K562 (cell line): ENCODE data around the gene TTC23L. TPM values are rescaled to one million over a fixed set of nuclear protein-coding genes. Genes with fewer than 3 reads are reported as not detected.

Source experiments
- ARID2 ChIP-seq: fragments of 450-650 bp; IDR thresholded peaks from 2 replicates; pipeline ENCODE4 v1.6.1; 2017; ENCODE audit warnings: antibody characterized with exemption, mild to moderate bottlenecking
- CREB5 ChIP-seq: fragments of 250-450 bp; sonication (Bioruptor Pico); IDR thresholded peaks from 2 replicates; pipeline ENCODE4 v1.5.0; 2020; ENCODE audit warnings: mild to moderate bottlenecking
- CREM ChIP-seq: IDR thresholded peaks from 2 replicates; pipeline ENCODE4 v1.6.1; 2014; ENCODE audit warnings: antibody characterized with exemption, low read depth
- CSDE1 ChIP-seq, 2 experiments: fragments of 450-650 bp; IDR thresholded peaks; 2 replicates each; pipeline ENCODE4 v1.6.1; 2016; ENCODE audit warnings: mild to moderate bottlenecking in 1 of 2
- DEAF1 ChIP-seq: fragments of 450-650 bp; formaldehyde crosslinking; IDR thresholded peaks from 2 replicates; pipeline ENCODE4 v1.4.0; 2020; ENCODE audit warnings: mild to moderate bottlenecking, moderate library complexity
- E2F1 ChIP-seq: sonication (generic); formaldehyde crosslinking; IDR thresholded peaks from 2 replicates; pipeline ENCODE4 v1.8.1; 2023; ENCODE audit warnings: mild to moderate bottlenecking, missing genetic modification reagents, moderate library complexity
- EHMT2 ChIP-seq: fragments of 450-650 bp; IDR thresholded peaks from 2 replicates; pipeline ENCODE4 v1.6.1; 2018; ENCODE audit warnings: antibody characterized with exemption
- FOS ChIP-seq: IDR thresholded peaks from 3 replicates; pipeline ENCODE4 v1.6.1; 2011; ENCODE audit not compliant: insufficient read length; ENCODE audit errors: extremely low read depth
- GABPB1 ChIP-seq: sonication (generic); formaldehyde crosslinking; IDR thresholded peaks from 2 replicates; pipeline ENCODE4 v1.8.0; 2022; ENCODE audit warnings: mild to moderate bottlenecking, missing genetic modification reagents
- KLF1 ChIP-seq: fragments of 450-650 bp; IDR thresholded peaks from 2 replicates; pipeline ENCODE4 v1.6.1; 2016; ENCODE audit warnings: missing genetic modification characterization, missing compliant biosample characterization
- MAFG ChIP-seq: fragments of 450-650 bp; conservative IDR thresholded peaks from 2 replicates; pipeline ENCODE4 v1.6.1; 2016; ENCODE audit warnings: missing genetic modification characterization, missing compliant biosample characterization
- MNT ChIP-seq, 2 experiments: fragments of 450-650 bp; conservative IDR thresholded peaks; 2 replicates each; pipeline ENCODE4 v1.6.1; 2017; ENCODE audit warnings: mild to moderate bottlenecking in 2 of 2, moderate library complexity in 2 of 2
- NEUROD1 ChIP-seq: fragments of 150-350 bp; IDR thresholded peaks from 2 replicates; pipeline ENCODE4 v1.6.1; 2014; ENCODE audit warnings: borderline replicate concordance, low read length, low read depth; ENCODE audit not compliant: partially characterized antibody
- NR2C1 ChIP-seq, 2 experiments: fragments of 450-650 bp; IDR thresholded peaks; 2 replicates each; pipeline ENCODE4 v1.6.1; 2017; ENCODE audit warnings: mild to moderate bottlenecking in 2 of 2, antibody characterized with exemption in 1 of 2, inconsistent platforms in 1 of 2, missing compliant biosample characterization in 1 of 2, missing genetic modification characterization in 1 of 2
- PHB2 ChIP-seq: fragments of 450-650 bp; IDR thresholded peaks from 2 replicates; pipeline ENCODE4 v1.6.1; 2017; ENCODE audit warnings: low read depth
- POLR2AphosphoS2 ChIP-seq: IDR thresholded peaks from 2 replicates; pipeline ENCODE4 v1.6.1; 2012; ENCODE audit warnings: low read length, improper control_type of control experiment
- POLR2B ChIP-seq: fragments of 450-650 bp; IDR thresholded peaks from 2 replicates; pipeline ENCODE4 v1.6.1; 2018; ENCODE audit warnings: low read depth; ENCODE audit not compliant: partially characterized antibody
- POLR3G ChIP-seq: IDR thresholded peaks from 2 replicates; pipeline ENCODE4 v1.6.1; 2011; ENCODE audit not compliant: insufficient read length, insufficient replicate concordance; ENCODE audit errors: extremely low read depth
- SMAD4 ChIP-seq: fragments of 250-450 bp; sonication (Bioruptor Pico); conservative IDR thresholded peaks from 2 replicates; pipeline ENCODE4 v1.8.0; 2021; ENCODE audit warnings: inconsistent platforms, mild to moderate bottlenecking, moderate library complexity
- SREBF1 ChIP-seq: fragments of 150-350 bp; IDR thresholded peaks from 2 replicates; pipeline ENCODE4 v1.6.1; 2014; ENCODE audit warnings: antibody characterized with exemption, low read depth, low read length, borderline replicate concordance
- ZNF3 ChIP-seq: fragments of 250-450 bp; sonication (Bioruptor Pico); IDR thresholded peaks from 2 replicates; pipeline ENCODE4 v1.5.0; 2021; ENCODE audit warnings: mild to moderate bottlenecking, moderate library complexity
- ZNF644 ChIP-seq: fragments of 200-800 bp; sonication (Bioruptor generic); IDR thresholded peaks from 2 replicates; pipeline ENCODE4 v1.6.1; 2016; ENCODE audit warnings: low read depth, missing genetic modification characterization, missing compliant biosample characterization
- ZNF75A ChIP-seq: fragments of 450-650 bp; formaldehyde crosslinking; IDR thresholded peaks from 2 replicates; pipeline ENCODE4 v1.4.0; 2020; ENCODE audit warnings: mild to moderate bottlenecking
- polyA plus RNA-seq, 8 experiments: library from polyadenylated mRNA; depleted of rRNA in 4 of 8; stranded (reverse) in 5 of 8; unstranded in 3 of 8; fragments of >200 nt; fragmentation: Nextera tagmentation in 2 of 8; fragmentation: Illumina TruSeq in 1 of 8; extraction: Ambion mirVana in 2 of 8; extraction: Trizol in 1 of 8; gene quantifications; 2 replicates each; pipeline versions ENCODE4 v1.2.1 to v1.2.3, GENCODE V29; 2011 to 2014; ENCODE audit warnings: inconsistent platforms in 1 of 8, missing spikeins in 1 of 8
- total RNA-seq, 7 experiments: library from RNA; depleted of rRNA in 6 of 7; stranded (reverse); fragments of >200 nt in 6 of 7; fragmentation: Illumina TruSeq in 2 of 7; extraction: Trizol in 2 of 7; gene quantifications; 2 replicates each; pipeline versions ENCODE4 v1.2.1 to v1.2.3, GENCODE V29; 2011 to 2021; ENCODE audit warnings: low replicate concordance in 1 of 7

Gene TTC23L
- total and polyA plus RNA-seq, 9 of the 15 experiments (the other 6 are each of a cell fraction or from before 2014, with no cell fraction given) = 0.03 to 0.32 (median 0.14) TPM; not detected in 2

GRCh38 chr5:34895641-34896419, 56.9 kb downstream of the TTC23L start (continued):
- TF ChIP-seq NR2C1 (IDR thresholded peaks at IDR 0.05) (no peak), NR2C1 (tag; IDR thresholded peaks at IDR 0.05) (no peak), CSDE1 (IDR thresholded peaks at IDR 0.05) (no peak), EHMT2 (no peak), POLR2AphosphoS2 (no peak), ZNF644 (tag) (no peak), CREB5 (CRISPR knock-in tag) (no peak), GABPB1 (CRISPR knock-in tag) (no peak), KLF1 (tag) (0 out of 2 replicates have a peak, but pooled peaks have one; percentile 21), SMAD4 (CRISPR knock-in tag) (peak; percentile 50; the same call in 1 of the 2 replicates), MNT (conservative IDR thresholded peaks at IDR 0.05) (0 out of 4 replicates have a peak, but pooled peaks of 1 of the 2 experiments have one; percentile 7), ARID2 (no peak), POLR2B (no peak), ZNF75A (CRISPR knock-in tag) (no peak), MAFG (no peak), ZNF3 (no peak), PHB2 (no peak), DEAF1 (CRISPR knock-in tag) (0 out of 2 replicates have a peak, but pooled peaks have one; percentile 23), E2F1 (CRISPR knock-in tag) (no peak), POLR3G (no peak), CREM (no peak), FOS (no peak), SREBF1 (no peak), NEUROD1 (no peak)
